Erythroblast (primary cell): ENCODE results near the gene AP3S1.
"Not testable (repeated sequence)": the region's sequence is repeated elsewhere in the genome, so short reads cannot be mapped to it uniquely, and the experiment has no call there.

Experiments used
- GATA1 ChIP-seq: IDR thresholded peaks from 2 replicates; pipeline ENCODE4 v1.6.1; 2011; ENCODE audit warnings: low read depth, mild to moderate bottlenecking, control low read depth, low read length, moderate library complexity
- POLR2A ChIP-seq: IDR thresholded peaks from 2 replicates; pipeline ENCODE4 v1.6.1; 2011; ENCODE audit warnings: mild to moderate bottlenecking, low read length

- not testable (repeated sequence) for TF ChIP-seq POLR2A, GATA1
Observed at GRCh38 chr5:115877342-115877741, 35.6 kb downstream of the AP3S1 start.
